GM12864 (cell line): ENCODE measurements around the gene WDFY3.

Source experiments
- DNase-seq: peaks from one replicate; pipeline ENCODE4 v3.0.0-alpha.2; 2011; ENCODE audit warnings: low read depth
- H3K4me3 ChIP-seq: 2 replicates; pipeline ENCODE4 v1.5.1; 2011; ENCODE audit warnings: mild to moderate bottlenecking, low read depth, low read length, control low read depth
- TF ChIP-seq, protein P1 (sequence below): IDR thresholded peaks from 2 replicates; pipeline ENCODE4 v1.5.1; 2011; ENCODE audit warnings: low read depth, mild to moderate bottlenecking, moderate library complexity, low read length, control low read depth, inconsistent platforms; ENCODE audit errors: missing control alignments

The WDFY3 gene

DNA sequence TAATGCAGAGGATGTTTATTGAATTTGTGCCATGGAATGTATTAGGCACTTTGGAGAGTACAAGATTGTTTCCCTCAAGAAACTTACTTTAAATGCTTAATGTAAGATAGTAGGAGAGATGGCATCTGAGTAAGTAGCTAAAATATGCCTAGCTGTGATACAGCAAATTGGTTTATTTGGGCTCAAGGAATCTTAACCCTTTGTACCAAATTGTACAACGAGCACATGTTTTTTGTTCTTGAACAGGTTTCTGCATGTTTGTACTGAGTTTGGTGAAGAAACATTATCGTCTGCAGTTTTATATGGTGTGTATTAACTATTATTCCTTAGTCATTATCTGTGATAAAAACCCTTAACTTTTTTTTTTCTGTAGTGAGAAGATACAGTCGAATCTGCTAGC is 334.9 kb downstream of the WDFY3 start:
- no peak for DNase-seq
- TF ChIP-seq, protein P1, sequence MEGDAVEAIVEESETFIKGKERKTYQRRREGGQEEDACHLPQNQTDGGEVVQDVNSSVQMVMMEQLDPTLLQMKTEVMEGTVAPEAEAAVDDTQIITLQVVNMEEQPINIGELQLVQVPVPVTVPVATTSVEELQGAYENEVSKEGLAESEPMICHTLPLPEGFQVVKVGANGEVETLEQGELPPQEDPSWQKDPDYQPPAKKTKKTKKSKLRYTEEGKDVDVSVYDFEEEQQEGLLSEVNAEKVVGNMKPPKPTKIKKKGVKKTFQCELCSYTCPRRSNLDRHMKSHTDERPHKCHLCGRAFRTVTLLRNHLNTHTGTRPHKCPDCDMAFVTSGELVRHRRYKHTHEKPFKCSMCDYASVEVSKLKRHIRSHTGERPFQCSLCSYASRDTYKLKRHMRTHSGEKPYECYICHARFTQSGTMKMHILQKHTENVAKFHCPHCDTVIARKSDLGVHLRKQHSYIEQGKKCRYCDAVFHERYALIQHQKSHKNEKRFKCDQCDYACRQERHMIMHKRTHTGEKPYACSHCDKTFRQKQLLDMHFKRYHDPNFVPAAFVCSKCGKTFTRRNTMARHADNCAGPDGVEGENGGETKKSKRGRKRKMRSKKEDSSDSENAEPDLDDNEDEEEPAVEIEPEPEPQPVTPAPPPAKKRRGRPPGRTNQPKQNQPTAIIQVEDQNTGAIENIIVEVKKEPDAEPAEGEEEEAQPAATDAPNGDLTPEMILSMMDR, result no peak
- no peak overlapping the region for H3K4me3 ChIP-seq

DNA sequence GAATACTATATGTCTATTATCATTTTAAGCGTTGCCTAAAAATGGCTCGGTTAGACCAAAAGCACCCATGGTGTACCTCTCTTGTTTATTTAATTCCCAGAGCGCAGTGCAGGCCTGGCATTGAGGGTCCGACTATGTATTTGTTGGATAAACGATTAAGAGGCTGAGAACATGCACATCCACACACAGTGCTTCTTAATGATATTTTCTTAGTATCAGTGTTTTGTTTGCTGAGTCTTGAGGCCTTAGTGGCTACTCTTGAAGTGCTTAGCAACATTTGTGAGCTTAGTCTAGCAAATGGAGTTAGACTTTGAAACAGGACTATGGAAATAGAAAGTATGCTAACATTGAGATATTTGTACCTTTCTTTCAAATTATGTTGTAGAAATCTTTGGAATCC is 339.8 kb downstream of the WDFY3 start:
- TF ChIP-seq, protein P1, result no peak
- DNase-seq, result no peak
- no peak overlapping the region for H3K4me3 ChIP-seq

DNA sequence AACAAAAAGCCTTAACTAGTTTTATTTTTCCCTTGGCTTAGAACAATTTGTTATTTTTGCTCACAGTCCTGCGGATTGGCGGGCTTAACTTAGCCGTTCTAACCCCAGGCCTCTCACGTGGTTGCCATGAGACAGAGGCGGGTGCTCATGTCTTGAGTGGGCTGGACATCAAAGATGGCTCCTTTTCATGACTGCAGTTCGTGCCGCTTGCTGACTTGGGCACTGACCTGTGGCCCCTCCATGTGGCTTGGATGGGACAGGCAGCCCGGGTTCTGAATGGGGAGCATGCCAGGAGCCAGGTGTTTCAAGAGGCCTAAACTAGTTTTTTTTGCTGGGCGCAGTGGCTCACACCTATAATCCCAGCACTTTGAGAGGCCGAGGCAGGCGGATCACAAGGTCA is 342.8 kb downstream of the WDFY3 start:
- no peak for DNase-seq
- H3K4me3 ChIP-seq, result no peak overlapping the region
- TF ChIP-seq, protein P1, result no peak

DNA sequence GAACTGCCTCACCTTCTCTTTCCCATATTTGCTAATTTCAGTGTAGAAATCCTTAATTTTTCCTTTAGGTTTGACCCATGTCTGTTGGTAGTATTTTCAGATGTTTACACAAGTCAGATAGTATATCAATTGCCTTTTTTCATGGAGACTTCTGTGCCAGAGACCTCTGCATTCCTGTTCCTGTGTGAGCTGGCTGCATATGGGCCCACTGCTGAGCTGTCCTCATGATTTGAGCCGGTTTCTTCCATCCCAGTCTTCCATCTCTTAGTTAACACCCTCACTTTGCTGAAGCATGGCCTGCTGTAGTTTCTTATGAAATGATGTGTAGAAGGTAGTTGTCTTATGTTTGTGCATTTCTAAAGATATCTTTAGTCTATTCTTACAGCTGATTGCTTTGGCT is 343.5 kb downstream of the WDFY3 start:
- H3K4me3 ChIP-seq, result no peak overlapping the region
- DNase-seq, result no peak
- TF ChIP-seq, protein P1, result no peak
